Stimulated activated CD8-positive, alpha-beta memory T cell treated with anti-CD3 and anti-CD28 coated beads, Interleukin-7, amount 100 ng/mL, for 1 hour (primary cell): ENCODE data around the gene DPM1.
"Not testable (repeated sequence)": the region's sequence is repeated elsewhere in the genome, so short reads cannot be mapped to it uniquely, and the experiment has no call there.

Experiments used
- DNase-seq, 2 donors: peaks; one replicate each; pipeline ENCODE4 v3.0.0-alpha.2; 2020; ENCODE audit warnings: low read depth in 2 of 2

The DPM1 gene

GRCh38 chr20:50980071-50980681 is 21.8 kb upstream of the DPM1 start:
- DNase-seq = no peak

GRCh38 chr20:50978533-50978932 is 20.2 kb upstream of the DPM1 start:
- not testable (repeated sequence) for DNase-seq

GRCh38 chr20:50977066-50978021 is 19.0 kb upstream of the DPM1 start:
- DNase-seq = no peak

GRCh38 chr20:50975701-50976330 is 17.5 kb upstream of the DPM1 start:
- no peak for DNase-seq

GRCh38 chr20:50969912-50970311 is 11.6 kb upstream of the DPM1 start:
- DNase-seq = no peak

- DNase-seq = no peak
These were observed 11.1 kb upstream of the DPM1 start for GRCh38 chr20:50969435-50969834.

GRCh38 chr20:50968289-50968688 is 10.0 kb upstream of the DPM1 start:
- DNase-seq = no peak

GRCh38 chr20:50967586-50967985 is 9.3 kb upstream of the DPM1 start:
- no peak for DNase-seq

- no peak for DNase-seq
These were observed 1.3 kb upstream of the DPM1 start for GRCh38 chr20:50959543-50960126.

- peak; percentile 53 to 59 for DNase-seq
These were observed 547 bp upstream of the DPM1 start, which contains the start of gene MOCS3 for GRCh38 chr20:50958615-50959542. TSS of gene MOCS3 (plus strand) at chr20:50958818. CDS start at chr20:50958843, 25 bp downstream.

- no peak for DNase-seq
These were observed 1.1 kb downstream of the DPM1 start for GRCh38 chr20:50957276-50957675.

GRCh38 chr20:50953821-50954220 is 4.5 kb downstream of the DPM1 start:
- DNase-seq = no peak

GRCh38 chr20:50953196-50953595 is 5.1 kb downstream of the DPM1 start:
- DNase-seq = no peak

- DNase-seq = no peak
These were observed 10.1 kb downstream of the DPM1 start for GRCh38 chr20:50948132-50948785.

GRCh38 chr20:50943069-50943468 is 15.3 kb downstream of the DPM1 start:
- no peak for DNase-seq

- DNase-seq = no peak
These were observed 24.7 kb downstream of the DPM1 start for GRCh38 chr20:50933589-50933988.

GRCh38 chr20:50932691-50933280 is 25.5 kb downstream of the DPM1 start:
- DNase-seq = no peak

- DNase-seq = no peak
These were observed 26.3 kb downstream of the DPM1 start for GRCh38 chr20:50932016-50932485.

- DNase-seq = peak; percentile 68 to 78
These were observed 26.9 kb downstream of the DPM1 start, which contains the start of gene ADNP for GRCh38 chr20:50931306-50932015. TSS of gene ADNP (minus strand) at chr20:50931437. CDS start at chr20:50903996, 27,441 bp downstream.
